D341Med (cell line): ENCODE results near the gene SND1.

Experiments used
- DNase-seq: peaks from one replicate; pipeline ENCODE4 v3.0.0; 2012; ENCODE audit warnings: low spot score

SND1 gene

DNA sequence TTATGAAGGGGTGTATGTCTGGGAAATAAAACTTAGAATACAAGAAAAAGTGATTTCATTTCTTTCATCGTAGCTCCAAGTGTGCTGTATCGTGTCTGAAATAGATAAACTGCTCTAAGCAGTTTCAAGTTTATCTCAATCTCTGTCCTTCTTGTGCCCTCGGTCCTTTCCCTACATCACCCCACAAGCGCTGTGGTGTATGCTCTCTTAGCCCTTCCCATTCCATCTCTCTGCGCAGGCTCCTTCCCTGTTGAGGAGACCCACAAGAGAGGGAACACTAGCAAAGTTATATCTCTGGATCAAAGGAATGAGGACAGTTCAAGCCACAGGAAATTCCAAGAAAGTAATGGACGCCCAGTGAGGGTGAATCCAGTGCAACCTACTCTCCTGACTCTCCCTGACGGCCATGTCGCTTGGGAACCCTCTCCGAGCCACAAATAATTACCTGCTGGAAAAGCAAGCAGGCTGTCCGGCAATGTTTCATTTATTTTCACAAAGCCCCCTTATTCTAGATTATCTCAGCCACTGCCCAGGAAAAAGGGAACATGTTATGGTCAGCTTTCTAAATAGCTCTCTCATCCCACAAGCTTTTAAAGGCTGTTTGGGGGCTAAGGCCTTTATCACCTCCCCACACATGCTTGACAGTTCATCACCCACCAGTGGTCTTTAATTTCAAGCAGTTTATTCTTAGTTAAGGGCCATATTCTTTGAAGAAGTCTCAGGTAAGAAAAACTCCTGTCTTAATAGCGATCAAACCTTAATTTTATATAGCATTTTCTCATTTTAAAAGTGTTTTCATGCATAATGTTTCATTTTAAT lies 344.5 kb downstream of the SND1 start:
- DNase-seq: no peak

DNA sequence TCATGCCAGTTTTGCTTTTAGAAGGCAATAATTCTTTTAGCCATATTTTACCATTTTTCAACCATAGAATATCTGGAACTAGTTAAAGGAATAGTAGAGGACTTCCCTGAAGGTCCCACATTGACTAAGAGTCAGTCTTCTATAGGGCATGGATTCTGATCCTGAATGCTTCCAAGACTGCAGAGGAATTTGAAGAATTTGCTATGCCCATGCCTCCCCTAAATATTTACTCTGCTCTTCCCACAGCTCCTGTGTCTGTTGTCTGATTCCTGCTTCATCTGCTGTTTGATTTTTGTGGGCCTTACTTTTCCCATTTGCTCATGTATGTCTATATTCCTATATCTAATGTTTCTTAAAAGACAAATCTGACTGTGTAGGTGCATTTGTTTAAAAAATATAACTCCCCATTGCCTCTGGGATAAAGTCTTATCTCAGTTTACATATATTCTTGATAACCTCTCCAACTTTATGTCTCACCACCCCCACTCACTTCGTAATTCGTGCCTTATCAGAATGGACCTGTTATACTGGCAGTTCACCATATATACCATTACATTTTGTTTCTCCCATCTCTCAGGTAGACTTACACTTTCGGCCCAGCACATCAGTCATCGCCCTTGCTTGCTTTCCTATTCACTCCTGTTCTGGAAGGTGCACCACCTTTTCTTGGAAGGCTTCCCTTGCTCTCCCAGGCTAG lies 345.4 kb downstream of the SND1 start:
- DNase-seq: no peak

DNA sequence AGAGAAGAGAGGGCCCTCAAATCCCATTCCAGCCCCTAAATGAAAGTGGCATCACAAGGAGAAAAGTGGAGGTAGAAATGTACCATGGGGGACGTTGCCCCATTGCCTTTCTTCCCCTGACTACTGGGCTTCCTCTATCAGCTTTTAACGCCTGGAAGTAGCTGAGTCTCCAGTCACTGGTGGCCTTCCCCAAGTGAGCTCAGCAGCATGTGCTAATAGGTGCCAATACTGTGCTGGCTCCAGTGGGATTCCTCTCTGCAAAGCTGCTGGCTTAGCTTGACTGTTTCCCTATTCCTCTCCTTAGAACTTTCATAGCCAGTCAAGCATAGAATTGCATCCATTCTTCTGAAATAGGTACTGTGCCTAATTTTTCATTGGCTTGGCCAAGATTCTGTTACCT lies 346.7 kb downstream of the SND1 start:
- DNase-seq: no peak

DNA sequence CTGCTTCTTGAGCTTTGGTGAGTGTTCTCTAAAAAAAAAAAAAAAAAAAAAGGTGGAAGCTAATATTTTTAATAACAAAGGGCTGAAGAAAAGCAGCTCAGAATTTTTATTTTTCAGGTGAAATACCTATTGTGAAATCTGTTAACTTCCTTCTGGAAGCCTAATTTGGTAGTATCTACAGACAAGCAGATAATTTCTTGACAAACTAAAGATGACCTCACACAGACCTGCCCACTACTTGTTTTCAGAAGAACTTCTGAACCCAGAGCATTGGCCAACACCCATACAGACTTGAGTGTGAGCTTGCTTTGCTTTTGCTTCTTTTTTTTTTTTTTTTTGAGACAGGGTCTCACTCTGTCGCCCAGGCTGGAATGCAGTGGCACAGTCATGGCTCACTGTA lies 348.1 kb downstream of the SND1 start:
- no peak for DNase-seq

DNA sequence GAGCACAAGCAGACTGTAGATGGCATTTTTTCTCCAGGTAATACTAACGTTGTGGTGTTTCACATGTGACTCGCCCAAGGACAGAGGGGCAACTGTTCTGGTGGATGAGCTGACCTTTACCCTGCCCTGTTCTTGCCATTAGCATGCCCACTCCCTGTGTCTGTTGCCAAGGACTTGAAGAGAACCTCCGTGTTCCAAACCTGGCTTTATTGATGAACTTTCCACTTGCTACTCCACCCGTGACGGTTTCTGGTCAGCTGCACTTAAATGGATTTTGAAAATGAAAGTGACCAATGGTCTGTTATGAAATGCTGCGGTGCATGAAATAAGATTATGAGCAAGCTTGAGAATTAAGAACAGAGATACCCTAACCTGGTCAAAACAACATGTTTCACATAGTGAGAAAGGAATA lies 348.9 kb downstream of the SND1 start:
- no peak for DNase-seq

DNA sequence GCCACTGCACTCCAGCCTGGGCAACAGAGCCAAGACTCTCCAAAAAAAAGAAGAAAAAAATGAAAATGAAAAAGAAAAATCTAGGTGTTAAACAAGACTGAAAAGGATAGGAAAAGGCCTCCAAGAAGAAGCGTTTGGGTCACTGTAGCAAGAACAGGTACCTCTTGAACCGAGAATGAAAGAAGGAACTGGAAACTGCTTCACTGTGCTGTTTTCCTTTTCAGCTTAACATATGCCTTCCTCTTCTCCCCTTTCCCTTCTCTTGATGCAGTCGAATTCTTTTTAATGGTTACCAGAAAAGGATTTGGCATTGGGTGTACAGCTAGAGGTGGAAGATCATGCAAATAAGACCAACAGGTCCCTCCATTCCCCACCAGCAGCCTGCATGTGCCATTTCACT lies 351.2 kb downstream of the SND1 start:
- no peak for DNase-seq

DNA sequence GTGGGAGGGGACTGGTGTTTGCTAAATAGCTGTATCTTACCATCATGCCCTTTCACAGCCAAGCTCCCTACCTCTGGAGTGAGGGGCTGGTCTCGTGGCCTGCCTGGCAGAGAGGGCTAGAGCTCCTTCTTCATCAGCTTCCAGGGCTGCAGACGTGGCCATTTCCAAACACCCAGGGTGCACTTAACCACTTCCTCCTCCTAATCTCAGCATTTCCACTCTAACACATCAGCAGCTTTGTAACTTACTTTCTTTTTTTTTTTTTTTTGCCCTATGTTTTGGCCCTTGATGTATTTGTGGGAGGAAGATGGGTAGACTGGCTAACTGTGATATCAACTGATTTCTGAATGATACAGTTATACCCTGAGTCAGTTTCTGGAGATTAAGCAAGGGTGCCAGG lies 351.8 kb downstream of the SND1 start:
- no peak for DNase-seq

DNA sequence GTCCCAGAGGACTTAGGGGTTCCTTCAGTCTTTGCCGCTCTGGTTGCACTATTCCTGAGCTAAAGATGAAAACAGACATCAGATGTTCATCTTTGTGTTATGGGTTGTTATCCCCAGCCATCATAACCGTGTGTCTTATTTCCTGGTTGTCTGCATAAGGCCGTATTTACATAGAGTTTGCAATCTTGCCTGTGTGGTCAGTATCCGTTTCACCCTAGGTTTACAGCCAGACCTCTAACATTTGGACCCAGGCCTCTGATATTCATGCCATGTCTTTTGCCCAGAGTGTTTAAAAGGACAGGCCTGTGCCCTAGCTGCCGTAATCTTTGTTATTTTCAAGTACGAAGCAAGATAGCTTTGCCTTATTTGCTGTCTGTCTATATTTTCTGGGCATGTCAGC lies 352.6 kb downstream of the SND1 start:
- DNase-seq: no peak

DNA sequence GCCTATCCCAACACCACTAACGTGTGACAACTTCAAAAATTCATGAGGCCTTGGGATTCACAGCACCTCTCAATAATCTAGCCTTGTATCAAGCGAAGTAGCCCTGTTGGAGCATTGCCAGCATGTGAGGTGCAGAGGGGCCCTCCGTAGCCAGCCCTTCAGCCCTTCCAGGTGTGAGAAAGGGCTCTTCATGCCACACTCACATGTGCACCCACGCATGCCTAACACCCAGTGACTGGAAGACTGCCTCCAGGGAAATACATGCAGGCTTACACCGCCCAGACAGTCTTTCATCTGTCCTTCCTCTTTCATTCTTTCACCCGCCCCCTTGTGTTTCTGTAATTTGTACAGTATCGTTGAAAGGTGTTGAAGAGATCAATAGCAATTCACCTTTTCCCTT lies 353.1 kb downstream of the SND1 start:
- DNase-seq: no peak

DNA sequence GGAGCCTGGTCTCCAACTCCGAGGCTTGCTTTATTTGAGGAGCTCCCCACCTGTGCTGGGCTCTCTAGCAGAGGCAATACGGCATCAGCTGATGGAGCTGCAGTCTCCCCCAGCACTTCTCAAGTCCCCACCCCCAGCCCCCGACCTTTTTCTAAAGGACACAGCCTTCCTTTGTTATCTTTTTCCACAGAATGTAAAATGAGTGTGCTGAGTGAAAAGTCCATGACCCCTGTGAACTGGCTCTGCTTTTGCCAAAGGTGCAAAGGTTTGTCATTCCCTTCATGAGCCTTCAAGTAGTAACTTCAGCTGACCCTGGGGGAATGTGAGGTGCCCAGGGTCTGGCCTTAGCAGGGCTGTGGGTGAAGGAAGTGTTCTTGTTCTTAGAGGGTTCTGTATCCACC lies 353.8 kb downstream of the SND1 start:
- DNase-seq: no peak

DNA sequence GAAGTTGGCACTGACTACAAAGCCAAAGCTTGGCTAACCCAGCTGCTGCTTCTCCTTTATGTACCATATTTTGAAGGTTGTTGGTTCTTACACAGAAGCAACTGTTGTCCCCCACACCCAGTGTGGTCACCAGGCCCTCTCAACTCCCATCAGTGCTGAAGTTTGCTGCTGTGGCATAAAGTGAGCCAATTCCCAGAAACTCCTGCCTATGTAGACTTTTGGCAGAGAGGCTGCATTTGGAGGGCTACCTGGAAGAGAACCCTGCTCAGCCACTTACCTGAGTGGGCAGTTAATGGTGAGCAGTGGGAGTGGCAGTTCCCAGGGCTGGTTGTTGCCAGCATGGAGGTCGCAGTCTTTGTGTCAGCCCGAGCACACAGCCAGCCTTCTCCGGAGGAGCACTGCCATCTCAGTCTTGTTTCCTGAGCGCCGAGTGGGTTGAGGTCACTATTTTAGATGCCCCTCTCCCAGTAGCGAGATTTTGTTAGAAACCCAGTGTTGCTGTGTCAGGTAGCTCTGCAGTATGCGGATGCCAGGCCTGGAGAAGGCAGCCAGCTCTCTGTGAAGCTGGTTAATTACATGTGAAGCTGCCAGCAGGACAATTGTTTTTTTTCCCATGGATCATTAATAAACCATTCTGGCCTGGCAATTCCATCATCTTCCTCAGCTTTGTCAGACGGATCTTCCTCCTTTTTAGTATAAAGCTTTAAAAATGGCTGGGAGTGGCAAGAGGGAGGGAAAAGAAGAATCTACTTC lies 354.7 kb downstream of the SND1 start:
- no peak for DNase-seq

DNA sequence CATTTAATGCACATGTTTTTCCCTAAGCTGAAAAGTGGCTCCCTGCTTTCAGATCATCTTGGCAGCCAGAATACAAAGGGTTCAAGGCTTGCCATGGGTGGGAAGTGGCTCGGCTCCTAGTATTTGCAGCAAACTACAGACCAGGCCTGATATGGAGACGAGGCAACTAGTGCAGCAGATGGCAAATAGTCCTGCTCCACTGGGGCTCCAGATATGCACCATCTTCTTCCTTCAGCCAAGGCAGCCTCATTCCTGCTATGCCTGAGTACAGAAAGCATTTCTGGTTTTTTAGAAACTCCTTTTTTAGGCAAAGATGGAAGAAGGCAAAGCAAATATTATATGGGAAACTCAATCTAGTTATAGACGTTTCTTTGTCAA lies 355.3 kb downstream of the SND1 start:
- DNase-seq: no peak

DNA sequence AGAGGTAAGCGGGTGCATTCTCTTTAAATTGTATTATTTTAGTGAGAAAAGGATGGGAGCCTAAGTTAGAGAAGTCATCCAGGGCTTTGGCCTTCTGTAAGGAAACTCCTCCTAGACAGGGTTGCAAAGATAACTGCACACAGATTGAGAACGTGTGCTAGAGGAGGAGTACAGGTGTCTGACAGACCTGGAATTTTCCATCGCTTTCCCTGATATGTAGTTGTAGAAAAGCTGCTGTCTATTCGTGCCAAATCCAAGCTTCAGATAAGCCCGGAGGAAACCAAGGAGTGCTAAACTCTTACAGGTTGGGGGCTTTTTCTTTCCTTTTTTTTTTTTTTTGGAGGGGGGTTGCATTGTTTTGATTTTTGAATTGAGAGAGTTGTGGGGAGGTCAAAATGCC lies 356.1 kb downstream of the SND1 start:
- DNase-seq: no peak

DNA sequence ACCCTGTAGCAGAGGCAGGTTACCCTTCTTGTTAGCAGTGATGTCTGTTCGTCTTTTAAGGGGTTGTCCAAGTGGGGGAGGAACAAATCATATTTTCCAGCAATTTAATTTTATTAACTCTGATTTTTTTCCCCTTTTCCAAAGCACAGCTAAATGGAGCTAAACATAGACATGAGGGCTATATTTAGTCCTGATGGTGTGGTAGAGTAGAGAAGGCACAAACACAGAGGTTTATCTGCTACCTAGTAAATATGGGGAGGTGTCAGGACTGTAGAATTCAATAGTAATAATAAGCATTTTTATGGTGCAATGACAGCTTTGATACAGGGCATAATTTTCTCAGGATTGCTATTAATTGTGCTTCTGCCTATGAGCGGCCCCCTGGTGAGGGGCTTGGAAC lies 356.8 kb downstream of the SND1 start:
- DNase-seq: no peak

DNA sequence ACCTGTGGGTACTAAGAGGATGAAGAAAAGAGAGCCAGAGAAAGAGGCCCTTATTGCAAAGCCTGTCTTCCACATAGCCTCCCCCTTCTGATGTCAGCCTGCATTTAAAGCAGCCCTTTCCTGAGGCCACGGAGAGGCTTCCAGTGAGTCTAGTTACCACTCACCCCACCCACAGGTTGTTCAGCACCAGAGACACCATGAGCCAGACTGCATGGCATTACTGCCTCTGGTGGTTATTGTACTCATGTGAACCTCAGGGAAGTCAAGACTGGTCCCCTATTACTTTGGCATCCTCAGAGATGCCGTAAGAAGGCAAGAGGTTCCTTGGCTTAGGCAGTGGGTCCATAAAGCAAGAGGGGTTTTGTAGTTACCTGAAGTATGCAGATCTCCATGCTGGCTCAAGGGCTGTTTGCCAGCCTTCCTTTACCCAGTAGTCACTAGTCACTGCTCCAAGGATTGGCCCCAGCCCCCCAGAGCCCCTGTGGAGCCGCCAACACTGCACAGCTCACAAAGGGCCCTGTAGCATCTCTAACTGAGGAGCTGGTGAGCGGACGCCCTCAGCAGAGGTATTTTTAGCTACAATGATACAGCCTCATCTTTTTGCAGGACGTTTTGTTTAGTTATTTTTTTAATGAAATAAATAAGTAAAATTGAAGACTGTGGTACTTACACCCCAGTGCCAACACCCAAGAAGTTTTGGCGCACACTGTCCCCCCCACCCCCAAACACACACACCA lies 358.6 kb downstream of the SND1 start:
- DNase-seq: no peak

DNA sequence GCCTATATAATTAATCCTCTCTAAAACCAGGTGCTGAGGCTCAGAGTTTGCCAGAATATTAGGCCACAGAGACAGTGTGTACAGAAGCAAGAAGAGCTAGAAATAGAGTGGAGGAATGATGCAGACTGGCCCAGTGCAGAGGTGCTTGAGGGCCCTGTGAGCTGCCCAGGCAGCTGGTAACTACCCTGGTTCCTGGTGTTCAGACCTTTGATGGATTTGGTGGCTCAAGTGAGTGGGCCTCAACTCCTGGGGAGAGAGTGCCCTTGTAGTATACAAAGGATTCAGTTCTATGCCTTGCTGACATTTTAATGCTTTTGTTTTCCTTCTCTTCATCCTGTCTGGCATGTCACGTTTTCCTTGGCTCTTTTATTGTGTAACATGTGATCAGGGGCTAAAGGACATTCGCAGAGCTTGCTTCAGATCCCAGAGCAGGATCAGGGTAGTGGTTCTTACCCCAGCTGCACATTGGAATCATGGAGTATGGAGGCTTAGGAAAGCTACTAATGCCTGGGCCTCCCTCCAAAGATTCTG lies 359.2 kb downstream of the SND1 start:
- no peak for DNase-seq

DNA sequence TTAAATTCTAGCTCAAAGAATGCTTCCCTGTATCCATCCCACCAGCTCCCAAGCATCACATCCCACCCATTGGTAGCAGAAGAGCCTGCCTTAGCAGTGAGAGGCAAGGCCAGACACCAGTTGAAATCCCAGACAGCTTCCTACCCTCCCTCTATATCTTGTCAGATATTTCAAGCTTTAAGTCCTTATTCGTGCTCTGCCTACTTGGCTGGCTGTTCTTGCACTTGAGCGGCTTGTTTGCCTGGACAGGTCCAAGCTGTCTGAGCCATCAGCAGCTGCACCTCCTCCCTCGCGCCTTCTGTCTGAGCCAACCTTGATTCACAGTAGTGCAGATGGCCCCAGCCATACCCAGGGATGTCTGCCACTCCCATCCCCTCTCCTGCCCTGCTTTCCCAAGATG lies 362.8 kb downstream of the SND1 start:
- peak; percentile 77 for DNase-seq

DNA sequence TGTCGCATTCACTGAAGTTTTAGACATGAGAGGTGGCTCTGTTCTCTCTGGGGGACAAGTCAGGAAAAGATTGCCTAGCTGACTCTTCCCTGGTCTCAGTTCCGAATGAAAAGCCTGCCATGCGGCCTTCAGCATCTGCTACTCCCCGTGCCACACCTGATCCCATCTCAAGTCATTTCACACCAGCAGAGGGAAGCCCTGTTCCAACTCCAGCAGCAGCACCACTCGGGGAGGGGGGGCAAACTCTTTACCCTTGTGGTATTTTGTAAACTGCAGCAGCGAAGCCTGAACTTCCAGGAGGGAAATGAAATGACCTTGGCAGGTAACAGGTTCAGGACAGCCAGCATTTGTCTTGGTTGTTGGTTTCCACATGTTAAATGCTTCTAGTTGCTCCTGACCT lies 365.5 kb downstream of the SND1 start:
- no peak for DNase-seq

DNA sequence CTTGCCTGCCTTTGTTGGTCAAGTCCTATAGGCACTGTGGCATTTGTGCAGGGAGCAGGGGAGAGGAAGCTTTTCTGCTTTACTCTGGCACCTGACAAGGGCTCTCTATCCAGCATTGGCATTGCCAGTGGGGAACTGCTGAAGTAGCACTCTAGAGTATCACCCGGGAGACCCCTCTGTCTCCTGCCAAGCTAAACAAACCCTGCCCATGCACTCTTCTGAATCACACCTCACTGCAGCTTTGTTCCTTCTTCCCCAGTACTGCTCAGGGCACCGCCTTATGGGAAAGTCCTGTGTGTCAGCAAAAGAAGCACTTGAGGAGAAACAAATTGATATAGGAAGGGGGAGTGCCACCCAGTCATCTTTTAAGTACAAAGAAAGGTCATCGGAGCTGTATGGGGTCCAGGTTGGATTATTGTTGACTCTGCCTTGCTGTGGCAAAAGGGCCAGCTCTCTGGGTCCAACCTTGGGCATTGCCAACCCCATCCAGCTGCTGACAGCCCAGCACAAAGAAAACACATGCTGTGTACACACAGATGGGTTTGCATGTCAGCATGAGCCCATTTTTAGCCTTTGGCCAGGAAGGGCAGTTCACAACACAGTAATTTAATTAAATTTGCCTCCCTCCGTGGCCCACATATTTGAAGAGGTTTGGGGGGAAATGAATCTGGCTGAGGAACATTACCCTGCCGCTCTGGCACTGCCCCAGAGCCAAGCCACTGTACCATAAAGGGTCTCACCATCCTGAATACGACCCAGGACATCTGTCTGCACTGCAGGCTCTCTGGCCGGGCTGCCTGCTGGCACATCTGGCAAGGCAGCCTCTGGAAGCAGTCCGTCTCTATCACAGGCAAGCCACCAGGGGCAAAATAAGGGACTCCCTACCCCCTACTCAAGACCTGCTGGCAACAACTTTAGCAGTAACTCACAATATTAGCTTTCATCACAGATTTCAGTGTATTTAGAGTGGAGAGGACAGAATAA lies 366.2 kb downstream of the SND1 start:
- no peak for DNase-seq

DNA sequence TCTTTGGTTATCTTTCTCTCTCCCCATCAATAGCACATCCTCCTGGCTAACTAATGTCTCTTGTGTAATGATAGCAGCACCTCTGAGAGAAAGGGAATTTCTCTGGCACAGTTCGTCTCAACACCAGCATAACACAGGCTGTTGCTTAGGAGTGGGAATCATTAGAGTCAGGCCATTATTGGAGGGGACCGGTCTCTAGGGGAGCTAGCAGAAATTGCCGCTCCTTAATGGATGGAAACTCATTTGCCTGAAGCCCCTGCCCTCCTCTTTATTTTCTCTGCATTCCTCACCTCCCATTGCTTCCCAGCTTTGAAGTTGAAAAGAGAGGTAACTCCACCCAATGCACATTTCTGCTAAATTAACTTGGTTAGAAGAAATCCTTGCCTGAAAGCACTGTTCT lies 367.3 kb downstream of the SND1 start:
- no peak for DNase-seq

DNA sequence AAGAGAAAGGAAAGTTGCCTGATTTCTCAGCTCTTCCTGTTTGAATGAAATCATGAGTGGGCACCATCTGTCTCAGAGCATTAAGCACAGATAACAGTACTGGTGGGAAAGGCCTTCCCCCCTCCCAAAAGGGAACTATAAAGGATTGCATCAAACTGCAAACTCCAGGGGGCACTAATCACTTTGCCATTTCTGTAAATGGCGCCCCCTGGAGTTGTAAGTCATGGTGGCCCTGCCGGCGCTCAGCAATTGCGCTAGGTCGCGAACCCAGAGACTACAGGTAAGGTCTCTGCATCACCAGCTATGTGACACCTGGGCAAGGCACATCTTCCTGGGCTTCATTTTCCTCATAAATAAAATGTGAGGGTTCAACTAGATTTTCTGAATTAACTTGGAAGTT lies 368.2 kb downstream of the SND1 start:
- no peak for DNase-seq
